GM06990 (cell line): ENCODE results near the gene STOML1.

Experiments
- DNase-seq: peaks from one replicate; pipeline ENCODE4 v3.0.0-alpha.2; 2011; ENCODE audit not compliant: insufficient read length; ENCODE audit errors: extremely low read depth
- H3K27me3 ChIP-seq: replicated peaks from 2 replicates; pipeline ENCODE4 v1.6.0; 2011; ENCODE audit warnings: low read length; ENCODE audit not compliant: control insufficient read depth, insufficient read depth
- H3K36me3 ChIP-seq: 2 replicates; pipeline ENCODE4 v1.5.1; 2011; ENCODE audit warnings: low read length; ENCODE audit not compliant: control insufficient read depth, insufficient read depth
- H3K4me3 ChIP-seq: replicated peaks from 2 replicates; pipeline ENCODE4 v1.5.1; 2011; ENCODE audit warnings: low read depth, mild to moderate bottlenecking, control low read depth, low read length
- TF ChIP-seq, protein P1 (sequence below): IDR thresholded peaks from 2 replicates; pipeline ENCODE4 v1.5.1; 2011; ENCODE audit warnings: low read length, control low read depth, mild to moderate bottlenecking, inconsistent platforms; ENCODE audit not compliant: insufficient read depth, poor library complexity, severe bottlenecking

Gene STOML1

GRCh38 chr15:73985101-73985873 lies 6.8 kb downstream of the STOML1 start:
- Histone ChIP-seq H3K4me3 (no peak overlapping the region), H3K27me3 (no peaks in the 10 kb centered on the region), H3K36me3 (peaks cover 7% of the 10 kb centered on the region)
- TF ChIP-seq, protein P1, sequence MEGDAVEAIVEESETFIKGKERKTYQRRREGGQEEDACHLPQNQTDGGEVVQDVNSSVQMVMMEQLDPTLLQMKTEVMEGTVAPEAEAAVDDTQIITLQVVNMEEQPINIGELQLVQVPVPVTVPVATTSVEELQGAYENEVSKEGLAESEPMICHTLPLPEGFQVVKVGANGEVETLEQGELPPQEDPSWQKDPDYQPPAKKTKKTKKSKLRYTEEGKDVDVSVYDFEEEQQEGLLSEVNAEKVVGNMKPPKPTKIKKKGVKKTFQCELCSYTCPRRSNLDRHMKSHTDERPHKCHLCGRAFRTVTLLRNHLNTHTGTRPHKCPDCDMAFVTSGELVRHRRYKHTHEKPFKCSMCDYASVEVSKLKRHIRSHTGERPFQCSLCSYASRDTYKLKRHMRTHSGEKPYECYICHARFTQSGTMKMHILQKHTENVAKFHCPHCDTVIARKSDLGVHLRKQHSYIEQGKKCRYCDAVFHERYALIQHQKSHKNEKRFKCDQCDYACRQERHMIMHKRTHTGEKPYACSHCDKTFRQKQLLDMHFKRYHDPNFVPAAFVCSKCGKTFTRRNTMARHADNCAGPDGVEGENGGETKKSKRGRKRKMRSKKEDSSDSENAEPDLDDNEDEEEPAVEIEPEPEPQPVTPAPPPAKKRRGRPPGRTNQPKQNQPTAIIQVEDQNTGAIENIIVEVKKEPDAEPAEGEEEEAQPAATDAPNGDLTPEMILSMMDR, result no peak
- no peak for DNase-seq

DNA sequence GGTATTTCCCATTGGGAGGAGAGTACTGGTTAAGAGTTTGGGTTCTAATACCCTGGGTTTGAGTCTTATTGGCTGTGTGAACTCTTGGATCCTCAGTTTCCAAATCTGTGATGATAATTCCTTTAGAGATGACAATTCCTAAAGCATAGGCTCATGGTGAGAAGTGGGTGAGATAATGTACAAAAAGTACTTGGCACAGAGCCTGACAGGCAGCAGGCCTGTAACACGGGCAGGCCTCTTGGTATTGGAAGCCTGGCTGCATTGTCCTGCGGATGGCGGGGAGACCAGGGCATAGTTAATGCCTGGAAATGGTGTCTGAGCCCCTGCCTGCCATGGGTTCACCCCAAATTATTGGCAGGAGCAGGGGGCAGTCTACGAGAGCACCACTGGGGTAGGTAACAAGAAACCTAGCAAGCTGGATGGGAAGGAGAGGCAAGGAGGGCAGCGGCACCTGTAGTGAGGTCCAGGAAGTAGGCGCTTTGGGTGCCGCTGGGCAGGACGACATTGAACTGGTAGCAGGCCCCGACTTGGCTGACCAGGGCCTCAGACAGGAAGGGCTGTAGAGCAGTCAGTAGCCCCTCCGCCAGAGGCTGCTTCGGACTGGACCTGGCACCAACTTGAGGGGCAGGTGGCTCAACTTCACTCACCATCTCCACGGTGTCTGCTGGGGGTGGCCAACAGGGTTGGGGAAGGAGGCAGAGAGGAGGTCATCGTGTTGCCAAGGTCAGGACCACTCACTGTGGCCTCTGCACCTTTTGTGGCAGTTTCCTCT lies 7.7 kb downstream of the STOML1 start:
- Histone ChIP-seq H3K4me3 (no peak overlapping the region), H3K27me3 (no peaks in the 10 kb centered on the region), H3K36me3 (peaks cover 7% of the 10 kb centered on the region)
- DNase-seq, result no peak
- TF ChIP-seq, protein P1, result no peak

- H3K36me3 ChIP-seq, result peaks cover 7% of the 10 kb centered on the region
- no peak overlapping the region for H3K4me3 ChIP-seq
- H3K27me3 ChIP-seq, result no peaks in the 10 kb centered on the region
- no peak for DNase-seq
- TF ChIP-seq, protein P1, result no peak
Measured at GRCh38 chr15:73983773-73984172, 8.3 kb downstream of the STOML1 start.

DNA sequence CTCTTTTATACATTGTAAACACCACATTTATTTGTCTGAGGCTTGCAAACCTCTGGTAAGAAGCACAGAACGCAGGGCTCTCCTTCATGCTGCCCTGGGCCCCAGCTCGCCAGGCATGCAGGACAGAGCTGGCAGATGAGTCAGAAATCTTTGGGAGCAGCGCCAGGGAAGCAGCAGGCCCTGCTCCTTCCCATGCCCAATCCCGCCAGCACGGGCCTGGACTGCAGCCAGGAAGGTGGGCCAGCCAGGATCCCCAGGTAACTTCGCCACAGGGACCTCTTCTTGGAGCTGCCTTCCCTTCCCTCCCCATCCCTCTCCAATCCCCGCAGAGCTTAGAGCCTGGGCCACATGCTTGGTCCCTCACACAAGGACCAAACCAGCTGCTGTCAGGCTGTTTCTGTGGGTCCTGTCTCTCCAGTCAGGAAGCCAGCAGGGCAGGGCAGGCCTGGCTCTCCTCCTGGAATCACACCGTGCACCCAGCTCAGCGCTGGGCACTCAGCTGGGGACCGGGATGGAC lies 8.8 kb downstream of the STOML1 start:
- no peaks in the 10 kb centered on the region for H3K27me3 ChIP-seq
- DNase-seq, result no peak
- H3K36me3 ChIP-seq, result peaks cover 7% of the 10 kb centered on the region
- no peak overlapping the region for H3K4me3 ChIP-seq
- TF ChIP-seq, protein P1, result no peak

DNA sequence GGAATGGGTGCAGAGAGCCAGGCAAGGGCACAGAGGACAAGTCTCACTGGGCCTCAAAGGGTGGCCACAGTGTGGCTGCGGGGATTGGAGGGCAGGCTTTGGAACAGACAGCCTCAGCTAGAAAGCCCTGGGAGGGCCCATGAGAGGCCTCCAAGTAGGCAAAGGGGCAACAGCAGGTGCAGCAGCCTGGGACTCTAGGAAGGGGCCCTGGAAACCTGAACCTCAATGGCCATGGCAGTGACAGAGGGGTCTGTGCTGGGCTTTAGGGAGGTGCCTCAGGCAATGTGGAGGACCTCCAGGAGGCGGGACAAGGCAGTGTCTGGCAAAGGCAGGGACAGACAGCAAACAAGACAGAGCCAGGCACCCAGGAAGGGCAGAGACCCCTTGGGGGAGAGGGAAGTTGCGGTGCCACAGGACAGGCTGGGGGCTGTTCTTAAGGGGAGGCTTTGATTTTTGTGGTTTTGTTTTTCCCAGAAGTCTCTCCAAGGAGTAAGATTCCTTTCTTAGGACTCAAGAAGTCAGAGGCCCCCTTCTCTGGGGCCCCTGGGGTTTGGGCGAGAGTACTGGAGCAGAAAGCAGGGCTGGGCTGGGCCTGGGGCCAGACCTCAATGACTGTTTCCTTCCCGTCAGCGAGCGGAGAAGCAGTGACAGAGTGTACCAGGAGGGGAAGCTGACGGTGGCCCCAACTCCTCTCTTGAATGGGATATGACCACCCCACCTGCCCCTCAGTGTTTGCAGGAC lies 9.7 kb downstream of the STOML1 start:
- H3K36me3 ChIP-seq, result peaks cover 7% of the 10 kb centered on the region
- H3K27me3 ChIP-seq, result no peaks in the 10 kb centered on the region
- no peak for DNase-seq
- H3K4me3 ChIP-seq, result no peak overlapping the region
- TF ChIP-seq, protein P1, result no peak
